B cell (primary cell): ENCODE results near the gene PKMYT1.

Source experiments
- CTCF ChIP-seq: fragments of 200-600 bp; IDR thresholded peaks from one replicate; pipeline ENCODE4 v1.8.0; 2022; ENCODE audit warnings: antibody characterized with exemption, mild to moderate bottlenecking
- EZH2 ChIP-seq: IDR thresholded peaks from 2 replicates; pipeline ENCODE4 v1.6.1; 2012; ENCODE audit warnings: borderline replicate concordance, low read depth, mild to moderate bottlenecking, moderate library complexity, low read length; ENCODE audit not compliant: insufficient read depth, poor library complexity, severe bottlenecking

GRCh38 chr16:2967721-2968161, 12.5 kb downstream of the PKMYT1 start:
- TF ChIP-seq EZH2, result no peak
- TF ChIP-seq CTCF, result no peak
